Neural cell (in vitro differentiated cells): ENCODE results near the gene ADAMTS15. TPM values are rescaled to one million over a fixed set of nuclear protein-coding genes. Genes with fewer than 3 reads are reported as not detected.

ENCODE experiments used
- H2AFZ ChIP-seq: fragments of 200-600, 300-800 bp; sonication (generic), shearing (Covaris generic); 2 replicates; pipeline ENCODE4 v1.6.0; 2014; ENCODE audit warnings: low read depth, mild to moderate bottlenecking, antibody characterized with exemption, low read length, moderate library complexity
- H3F3A ChIP-seq: fragments of 200-600 bp; shearing (Covaris generic); 2 replicates; pipeline ENCODE4 v1.6.1; 2016; ENCODE audit warnings: mild to moderate bottlenecking, moderate library complexity, mixed read lengths, antibody characterized with exemption, low read length; ENCODE audit not compliant: insufficient read depth, poor library complexity, severe bottlenecking
- H3K27ac ChIP-seq: fragments of 200-600, 300-800 bp; sonication (generic), shearing (Covaris generic); 2 replicates; pipeline ENCODE4 v1.5.1; 2014; ENCODE audit warnings: mild to moderate bottlenecking, low read length, moderate library complexity
- H3K27me3 ChIP-seq: fragments of 300-800, 200-600 bp; sonication (generic), shearing (Covaris generic); 2 replicates; pipeline ENCODE4 v1.6.0; 2014; ENCODE audit warnings: mild to moderate bottlenecking, low read depth, low read length, moderate library complexity; ENCODE audit not compliant: insufficient read depth
- H3K36me3 ChIP-seq: fragments of 300-800, 200-600 bp; sonication (generic), shearing (Covaris generic); 2 replicates; pipeline ENCODE4 v1.5.1; 2014; ENCODE audit warnings: mild to moderate bottlenecking, antibody characterized with exemption, low read length, moderate library complexity; ENCODE audit not compliant: insufficient read depth
- H3K4me2 ChIP-seq: fragments of 300-800, 200-600 bp; sonication (generic), shearing (Covaris generic); 2 replicates; pipeline ENCODE4 v1.6.0; 2014; ENCODE audit warnings: mild to moderate bottlenecking, low read length
- H3K4me3 ChIP-seq: fragments of 300-800, 200-600 bp; sonication (generic), shearing (Covaris generic); 2 replicates; pipeline ENCODE4 v1.5.1; 2014; ENCODE audit warnings: mild to moderate bottlenecking, low read length, moderate library complexity
- H3K79me2 ChIP-seq: fragments of 200-600 bp; shearing (Covaris generic); replicated peaks from 2 replicates; pipeline ENCODE4 v1.6.0; 2014; ENCODE audit warnings: mild to moderate bottlenecking, low read length, moderate library complexity; ENCODE audit not compliant: insufficient read depth
- H3K9ac ChIP-seq: fragments of 300-800, 200-600 bp; sonication (generic), shearing (Covaris generic); 2 replicates; pipeline ENCODE4 v1.6.1; 2016; ENCODE audit warnings: mild to moderate bottlenecking, low read length, mixed read lengths
- H3K9me2 ChIP-seq: fragments of 200-600 bp; shearing (Covaris generic); 2 replicates; pipeline ENCODE4 v1.6.1; 2016; ENCODE audit warnings: mild to moderate bottlenecking, low read length, mixed read lengths; ENCODE audit not compliant: insufficient read depth
- H3K9me3 ChIP-seq: fragments of 200-600, 300-800 bp; sonication (generic), shearing (Covaris generic); 2 replicates; pipeline ENCODE4 v1.6.1; 2016; ENCODE audit warnings: mild to moderate bottlenecking, mixed run types, low read length, moderate library complexity, mixed read lengths
- H4K20me1 ChIP-seq: fragments of 200-600 bp; shearing (Covaris generic); 2 replicates; pipeline ENCODE4 v1.6.1; 2016; ENCODE audit warnings: mild to moderate bottlenecking, mixed run types; ENCODE audit not compliant: insufficient read depth
- CTCF ChIP-seq: fragments of 450-650 bp; IDR thresholded peaks from 2 replicates; pipeline ENCODE4 v1.5.1; 2014; ENCODE audit warnings: antibody characterized with exemption, mild to moderate bottlenecking, moderate library complexity; ENCODE audit not compliant: poor library complexity, severe bottlenecking
- EP300 ChIP-seq: fragments of 450-650 bp; conservative IDR thresholded peaks from 2 replicates; pipeline ENCODE4 v1.6.1; 2014; ENCODE audit warnings: antibody characterized with exemption, mild to moderate bottlenecking, moderate library complexity; ENCODE audit not compliant: poor library complexity, severe bottlenecking
- EZH2 ChIP-seq: fragments of 200-600, 300-800 bp; shearing (Covaris generic), sonication (generic); IDR thresholded peaks from 2 replicates; pipeline ENCODE4 v1.6.1; 2014; ENCODE audit warnings: antibody characterized with exemption, low read length, borderline replicate concordance, mild to moderate bottlenecking; ENCODE audit not compliant: insufficient read depth, poor library complexity, severe bottlenecking
- MXI1 ChIP-seq: fragments of 450-650 bp; conservative IDR thresholded peaks from 2 replicates; pipeline ENCODE4 v1.6.1; 2014; ENCODE audit warnings: antibody characterized with exemption, mild to moderate bottlenecking; ENCODE audit not compliant: poor library complexity, severe bottlenecking
- POLR2AphosphoS5 ChIP-seq: IDR thresholded peaks from 2 replicates; pipeline ENCODE4 v1.6.1; 2012
- RAD21 ChIP-seq: fragments of 450-650 bp; conservative IDR thresholded peaks from 2 replicates; pipeline ENCODE4 v1.6.1; 2014; ENCODE audit warnings: antibody characterized with exemption, mild to moderate bottlenecking, moderate library complexity
- REST ChIP-seq: IDR thresholded peaks from 2 replicates; pipeline ENCODE4 v1.6.1; 2012; ENCODE audit warnings: borderline replicate concordance
- SMC3 ChIP-seq: fragments of 450-650 bp; conservative IDR thresholded peaks from 2 replicates; pipeline ENCODE4 v1.6.1; 2014; ENCODE audit warnings: antibody characterized with exemption, mild to moderate bottlenecking, moderate library complexity; ENCODE audit not compliant: poor library complexity
- TAF1 ChIP-seq: IDR thresholded peaks from 2 replicates; pipeline ENCODE4 v1.6.1; 2012; ENCODE audit warnings: low read depth
- polyA plus RNA-seq: library from polyadenylated mRNA; depleted of rRNA; stranded (reverse); fragments of >200 nt; gene quantifications from 2 replicates; pipeline ENCODE4 v1.2.3, GENCODE V29; 2014

ADAMTS15 gene
- polyA plus RNA-seq, 1 donor from 2014 or later = 1.1 TPM

DNA sequence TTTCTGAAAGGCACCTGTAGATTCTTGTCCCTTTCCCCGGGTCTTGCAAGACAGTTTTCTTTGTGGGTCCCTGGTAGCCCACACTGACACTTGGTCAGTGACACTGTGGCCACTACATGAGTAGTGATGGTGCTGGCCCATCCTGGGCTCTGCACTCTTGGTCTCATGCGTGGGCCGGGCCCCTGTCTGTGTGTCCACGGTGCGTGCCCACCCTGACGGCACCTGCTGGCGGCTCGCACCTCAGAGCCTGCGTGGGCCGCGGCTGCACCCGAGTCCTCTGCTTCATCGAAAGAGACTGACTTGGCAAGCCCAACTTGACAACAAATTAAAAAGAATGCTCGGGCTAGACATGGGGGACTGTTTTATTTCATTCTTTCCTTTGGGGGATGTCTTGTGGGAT, 37.5 kb downstream of the ADAMTS15 start:
- Histone ChIP-seq H3K9me3 (no peaks in the 10 kb centered on the region), H3K9me2 (no peaks in the 10 kb centered on the region), H3K4me3 (no peak overlapping the region), H3K4me2 (no peak overlapping the region), H3K79me2 (no peaks in the 10 kb centered on the region), H3K27me3 (no peaks in the 10 kb centered on the region), H3K27ac (no peak overlapping the region), H3K36me3 (no peaks in the 10 kb centered on the region), H2AFZ (no peak overlapping the region), H3K9ac (no peak overlapping the region), H3F3A (no peaks in the 10 kb centered on the region), H4K20me1 (no peaks in the 10 kb centered on the region)
- TF ChIP-seq MXI1 (no peak), SMC3 (no peak), POLR2AphosphoS5 (no peak), EP300 (no peak), RAD21 (no peak), REST (no peak), CTCF (no peak), EZH2 (no peak), TAF1 (no peak)

GRCh38 chr11:130486391-130486836, 38.0 kb downstream of the ADAMTS15 start:
- Histone ChIP-seq H3K4me3 (no peak overlapping the region), H3K9me2 (no peaks in the 10 kb centered on the region), H3K9me3 (no peaks in the 10 kb centered on the region), H3K27ac (no peak overlapping the region), H4K20me1 (no peaks in the 10 kb centered on the region), H3K4me2 (no peak overlapping the region), H2AFZ (no peak overlapping the region), H3K36me3 (no peaks in the 10 kb centered on the region), H3K27me3 (no peaks in the 10 kb centered on the region), H3K9ac (no peak overlapping the region), H3F3A (no peaks in the 10 kb centered on the region), H3K79me2 (no peaks in the 10 kb centered on the region)
- TF ChIP-seq SMC3 = no peak
- TF ChIP-seq RAD21 = no peak
- TF ChIP-seq TAF1 = no peak
- no peak for TF ChIP-seq CTCF
- no peak for TF ChIP-seq EP300
- TF ChIP-seq POLR2AphosphoS5 = no peak
- TF ChIP-seq REST = no peak
